OCI-LY7 (cell line): ENCODE data around the gene CLN3.

ENCODE experiments used
- CTCF ChIP-seq: fragments of 200-600 bp; sonication (generic); conservative IDR thresholded peaks from 2 replicates; pipeline ENCODE4 v1.5.1; 2014; ENCODE audit warnings: mild to moderate bottlenecking, antibody characterized with exemption, low read length, moderate library complexity, mixed read lengths
- EZH2phosphoT487 ChIP-seq: fragments of 200-600 bp; sonication (generic); IDR thresholded peaks from 2 replicates; pipeline ENCODE4 v1.6.1; 2018; ENCODE audit warnings: low read depth, borderline replicate concordance, mild to moderate bottlenecking, mixed run types, antibody characterized with exemption, low read length, moderate library complexity, mixed read lengths

GRCh38 chr16:28504707-28505404 is 13.0 kb upstream of the CLN3 start:
- no peak for TF ChIP-seq CTCF
- TF ChIP-seq EZH2phosphoT487 = no peak
